Measurements from ENCODE around the gene CD9.

CD9 gene

GRCh38 chr12:6181166-6181565 is 19.0 kb upstream of the CD9 start:
- no peak overlapping the region for H3K27ac ChIP-seq (replicated peaks)
- DNase-seq (ENCODE audit: low read depth in 1 of 2, low spot score in 1 of 2): no peak
- H3K27me3 ChIP-seq (ENCODE audit: insufficient read depth, poor library complexity, severe bottlenecking): no peaks in the 10 kb centered on the region
- TF ChIP-seq GABPA (IDR thresholded peaks at IDR 0.05; ENCODE audit: low read depth): no peak
- TF ChIP-seq POLR2AphosphoS5 (IDR thresholded peaks at IDR 0.05; ENCODE audit: low read depth): no peak
- TF ChIP-seq SPI1 (IDR thresholded peaks at IDR 0.05; ENCODE audit: borderline replicate concordance, low read depth): no peak
- TF ChIP-seq, protein P1, sequence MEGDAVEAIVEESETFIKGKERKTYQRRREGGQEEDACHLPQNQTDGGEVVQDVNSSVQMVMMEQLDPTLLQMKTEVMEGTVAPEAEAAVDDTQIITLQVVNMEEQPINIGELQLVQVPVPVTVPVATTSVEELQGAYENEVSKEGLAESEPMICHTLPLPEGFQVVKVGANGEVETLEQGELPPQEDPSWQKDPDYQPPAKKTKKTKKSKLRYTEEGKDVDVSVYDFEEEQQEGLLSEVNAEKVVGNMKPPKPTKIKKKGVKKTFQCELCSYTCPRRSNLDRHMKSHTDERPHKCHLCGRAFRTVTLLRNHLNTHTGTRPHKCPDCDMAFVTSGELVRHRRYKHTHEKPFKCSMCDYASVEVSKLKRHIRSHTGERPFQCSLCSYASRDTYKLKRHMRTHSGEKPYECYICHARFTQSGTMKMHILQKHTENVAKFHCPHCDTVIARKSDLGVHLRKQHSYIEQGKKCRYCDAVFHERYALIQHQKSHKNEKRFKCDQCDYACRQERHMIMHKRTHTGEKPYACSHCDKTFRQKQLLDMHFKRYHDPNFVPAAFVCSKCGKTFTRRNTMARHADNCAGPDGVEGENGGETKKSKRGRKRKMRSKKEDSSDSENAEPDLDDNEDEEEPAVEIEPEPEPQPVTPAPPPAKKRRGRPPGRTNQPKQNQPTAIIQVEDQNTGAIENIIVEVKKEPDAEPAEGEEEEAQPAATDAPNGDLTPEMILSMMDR (IDR thresholded peaks at IDR 0.05; ENCODE audit: insufficient read depth, low read length): no peak
- TF ChIP-seq, protein P2, sequence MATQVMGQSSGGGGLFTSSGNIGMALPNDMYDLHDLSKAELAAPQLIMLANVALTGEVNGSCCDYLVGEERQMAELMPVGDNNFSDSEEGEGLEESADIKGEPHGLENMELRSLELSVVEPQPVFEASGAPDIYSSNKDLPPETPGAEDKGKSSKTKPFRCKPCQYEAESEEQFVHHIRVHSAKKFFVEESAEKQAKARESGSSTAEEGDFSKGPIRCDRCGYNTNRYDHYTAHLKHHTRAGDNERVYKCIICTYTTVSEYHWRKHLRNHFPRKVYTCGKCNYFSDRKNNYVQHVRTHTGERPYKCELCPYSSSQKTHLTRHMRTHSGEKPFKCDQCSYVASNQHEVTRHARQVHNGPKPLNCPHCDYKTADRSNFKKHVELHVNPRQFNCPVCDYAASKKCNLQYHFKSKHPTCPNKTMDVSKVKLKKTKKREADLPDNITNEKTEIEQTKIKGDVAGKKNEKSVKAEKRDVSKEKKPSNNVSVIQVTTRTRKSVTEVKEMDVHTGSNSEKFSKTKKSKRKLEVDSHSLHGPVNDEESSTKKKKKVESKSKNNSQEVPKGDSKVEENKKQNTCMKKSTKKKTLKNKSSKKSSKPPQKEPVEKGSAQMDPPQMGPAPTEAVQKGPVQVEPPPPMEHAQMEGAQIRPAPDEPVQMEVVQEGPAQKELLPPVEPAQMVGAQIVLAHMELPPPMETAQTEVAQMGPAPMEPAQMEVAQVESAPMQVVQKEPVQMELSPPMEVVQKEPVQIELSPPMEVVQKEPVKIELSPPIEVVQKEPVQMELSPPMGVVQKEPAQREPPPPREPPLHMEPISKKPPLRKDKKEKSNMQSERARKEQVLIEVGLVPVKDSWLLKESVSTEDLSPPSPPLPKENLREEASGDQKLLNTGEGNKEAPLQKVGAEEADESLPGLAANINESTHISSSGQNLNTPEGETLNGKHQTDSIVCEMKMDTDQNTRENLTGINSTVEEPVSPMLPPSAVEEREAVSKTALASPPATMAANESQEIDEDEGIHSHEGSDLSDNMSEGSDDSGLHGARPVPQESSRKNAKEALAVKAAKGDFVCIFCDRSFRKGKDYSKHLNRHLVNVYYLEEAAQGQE (IDR thresholded peaks at IDR 0.05; ENCODE audit: insufficient replicate concordance, low read depth): no peak
- H3K4me3 ChIP-seq (replicated peaks; ENCODE audit: insufficient read depth, low read length): no peak overlapping the region

DNA sequence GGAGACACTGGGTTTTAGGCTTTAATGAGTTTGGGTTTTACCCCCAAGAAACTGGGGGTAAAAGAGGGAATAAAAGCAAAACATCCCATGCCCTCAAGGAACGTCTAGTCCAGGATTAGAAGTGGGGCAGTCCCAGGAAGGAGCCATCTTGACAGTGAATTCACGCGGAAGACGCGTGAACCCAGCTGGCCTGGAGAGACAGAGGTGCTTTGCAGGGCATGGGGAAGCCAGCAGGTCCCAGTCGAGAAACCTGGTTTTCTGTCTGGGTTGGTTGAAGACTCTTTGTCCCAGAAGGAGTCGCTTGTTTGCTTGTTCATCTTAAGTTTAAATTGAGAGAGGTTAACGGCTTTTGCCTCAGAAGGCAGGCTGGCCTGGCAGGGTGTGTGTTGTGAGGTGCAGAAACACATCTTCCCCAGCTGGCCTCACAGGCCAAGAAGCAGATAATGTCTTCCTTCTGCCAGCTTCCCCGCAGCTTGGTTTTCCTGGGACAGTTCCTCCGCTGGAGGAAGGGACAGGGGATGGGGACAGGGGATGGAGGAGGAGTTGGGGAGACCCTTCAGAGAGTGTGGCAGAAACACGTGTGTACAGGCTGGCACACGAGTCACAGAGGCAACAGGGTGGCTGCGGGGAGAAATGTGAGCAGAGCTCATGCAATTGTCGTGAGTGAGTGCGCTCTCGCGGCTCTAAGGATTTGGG is 18.5 kb upstream of the CD9 start:
- Histone ChIP-seq H3K4me3 (replicated peaks; ENCODE audit: insufficient read depth, low read length) (no peak overlapping the region), H3K27ac (replicated peaks) (no peak overlapping the region), H3K27me3 (ENCODE audit: insufficient read depth, poor library complexity, severe bottlenecking) (no peaks in the 10 kb centered on the region)
- TF ChIP-seq SPI1 (IDR thresholded peaks at IDR 0.05; ENCODE audit: borderline replicate concordance, low read depth): no peak
- no peak for TF ChIP-seq GABPA (IDR thresholded peaks at IDR 0.05; ENCODE audit: low read depth)
- TF ChIP-seq POLR2AphosphoS5 (IDR thresholded peaks at IDR 0.05; ENCODE audit: low read depth): no peak
- TF ChIP-seq, protein P2 (IDR thresholded peaks at IDR 0.05; ENCODE audit: insufficient replicate concordance, low read depth): no peak
- TF ChIP-seq, protein P1 (IDR thresholded peaks at IDR 0.05; ENCODE audit: insufficient read depth, low read length): no peak
- no peak for DNase-seq (ENCODE audit: low read depth in 1 of 2, low spot score in 1 of 2)

DNA sequence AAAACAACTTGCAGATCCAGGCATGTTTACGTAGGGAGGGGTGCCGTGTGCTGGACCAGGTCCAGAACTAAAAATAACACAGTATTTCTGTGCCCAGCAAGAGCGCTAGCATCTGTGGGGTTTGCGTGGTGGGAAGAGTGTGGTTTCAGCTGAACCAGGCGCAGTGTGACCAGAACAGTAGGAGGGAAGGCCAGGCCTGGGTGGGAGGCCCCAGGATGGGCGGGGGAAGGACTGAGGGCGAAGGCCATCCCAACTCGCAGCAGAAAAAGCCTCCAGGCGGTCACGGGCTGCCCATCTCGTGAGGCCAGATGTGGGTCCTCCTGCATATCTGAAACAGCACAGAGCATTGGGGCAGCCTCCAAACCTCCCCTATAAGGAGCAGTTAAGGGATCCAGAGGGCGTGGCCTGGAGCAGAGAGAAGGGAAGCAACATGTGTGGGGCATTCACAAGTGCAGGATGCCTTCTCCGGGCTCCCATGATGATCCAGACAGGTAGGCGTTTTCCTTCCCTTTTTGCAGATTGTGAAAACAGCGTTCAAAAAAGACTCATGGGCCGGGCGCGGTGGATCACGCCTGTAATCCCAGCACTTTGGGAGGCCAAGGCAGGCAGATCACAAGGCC is 17.8 kb upstream of the CD9 start:
- no peak overlapping the region for H3K4me3 ChIP-seq (replicated peaks; ENCODE audit: insufficient read depth, low read length)
- no peak for DNase-seq (ENCODE audit: low read depth in 1 of 2, low spot score in 1 of 2)
- TF ChIP-seq, protein P1 (IDR thresholded peaks at IDR 0.05; ENCODE audit: insufficient read depth, low read length): no peak
- TF ChIP-seq GABPA (IDR thresholded peaks at IDR 0.05; ENCODE audit: low read depth): no peak
- TF ChIP-seq POLR2AphosphoS5 (IDR thresholded peaks at IDR 0.05; ENCODE audit: low read depth): no peak
- no peak for TF ChIP-seq SPI1 (IDR thresholded peaks at IDR 0.05; ENCODE audit: borderline replicate concordance, low read depth)
- TF ChIP-seq, protein P2 (IDR thresholded peaks at IDR 0.05; ENCODE audit: insufficient replicate concordance, low read depth): no peak
- H3K27me3 ChIP-seq (ENCODE audit: insufficient read depth, poor library complexity, severe bottlenecking): no peaks in the 10 kb centered on the region
- no peak overlapping the region for H3K27ac ChIP-seq (replicated peaks)

Measured in HL-60 (cell line).